Measurements from ENCODE around the gene MYH15. TPM values are rescaled to one million over a fixed set of nuclear protein-coding genes. Genes with fewer than 3 reads are reported as not detected.
"Not testable (repeated sequence)": the region's sequence is repeated elsewhere in the genome, so short reads cannot be mapped to it uniquely, and the experiment has no call there.

MYH15 gene
- total RNA-seq, 1 donor from 2014 or later: 0.23 TPM

GRCh38 chr3:108380128-108380795 lies 130.1 kb downstream of the MYH15 start:
- H3K9me3 Mint-ChIP-seq (ENCODE audit: unreplicated experiment): no peaks in the 10 kb centered on the region
- no peak for TF ChIP-seq CTCF (IDR thresholded peaks at IDR 0.05; ENCODE audit: unreplicated experiment)
- H3K27ac Mint-ChIP-seq (ENCODE audit: unreplicated experiment): no peak overlapping the region
- no peaks in the 10 kb centered on the region for H3K27me3 Mint-ChIP-seq (ENCODE audit: unreplicated experiment)
- no peaks in the 10 kb centered on the region for H3K4me1 Mint-ChIP-seq (ENCODE audit: unreplicated experiment)
- H3K36me3 Mint-ChIP-seq (ENCODE audit: low read depth, unreplicated experiment): no peaks in the 10 kb centered on the region
- H3K4me3 Mint-ChIP-seq (ENCODE audit: unreplicated experiment): no peak overlapping the region
- no peak for DNase-seq (ENCODE audit: low spot score)

GRCh38 chr3:108378952-108379342 lies 131.4 kb downstream of the MYH15 start:
- not testable (repeated sequence) for H3K27me3 Mint-ChIP-seq (ENCODE audit: unreplicated experiment); H3K4me3 Mint-ChIP-seq (ENCODE audit: unreplicated experiment); DNase-seq (ENCODE audit: low spot score); H3K4me1 Mint-ChIP-seq (ENCODE audit: unreplicated experiment); H3K9me3 Mint-ChIP-seq (ENCODE audit: unreplicated experiment); H3K27ac Mint-ChIP-seq (ENCODE audit: unreplicated experiment); H3K36me3 Mint-ChIP-seq (ENCODE audit: low read depth, unreplicated experiment)

- no peak for TF ChIP-seq CTCF (IDR thresholded peaks at IDR 0.05; ENCODE audit: unreplicated experiment)
- no peak overlapping the region for H3K4me3 Mint-ChIP-seq (ENCODE audit: unreplicated experiment)
- H3K9me3 Mint-ChIP-seq (ENCODE audit: unreplicated experiment): no peaks in the 10 kb centered on the region
- no peaks in the 10 kb centered on the region for H3K36me3 Mint-ChIP-seq (ENCODE audit: low read depth, unreplicated experiment)
- H3K27ac Mint-ChIP-seq (ENCODE audit: unreplicated experiment): no peak overlapping the region
- H3K27me3 Mint-ChIP-seq (ENCODE audit: unreplicated experiment): no peaks in the 10 kb centered on the region
- no peaks in the 10 kb centered on the region for H3K4me1 Mint-ChIP-seq (ENCODE audit: unreplicated experiment)
- DNase-seq (ENCODE audit: low spot score): no peak
Measured at GRCh38 chr3:108378153-108378951, 132.0 kb downstream of the MYH15 start.

GRCh38 chr3:108377384-108377783 lies 133.0 kb downstream of the MYH15 start:
- H3K36me3 Mint-ChIP-seq (ENCODE audit: low read depth, unreplicated experiment): no peaks in the 10 kb centered on the region
- no peak overlapping the region for H3K27ac Mint-ChIP-seq (ENCODE audit: unreplicated experiment)
- no peaks in the 10 kb centered on the region for H3K4me1 Mint-ChIP-seq (ENCODE audit: unreplicated experiment)
- H3K4me3 Mint-ChIP-seq (ENCODE audit: unreplicated experiment): no peak overlapping the region
- TF ChIP-seq CTCF (IDR thresholded peaks at IDR 0.05; ENCODE audit: unreplicated experiment): no peak
- no peaks in the 10 kb centered on the region for H3K9me3 Mint-ChIP-seq (ENCODE audit: unreplicated experiment)
- DNase-seq (ENCODE audit: low spot score): no peak
- H3K27me3 Mint-ChIP-seq (ENCODE audit: unreplicated experiment): no peaks in the 10 kb centered on the region

- H3K27me3 Mint-ChIP-seq (ENCODE audit: unreplicated experiment): no peaks in the 10 kb centered on the region
- H3K9me3 Mint-ChIP-seq (ENCODE audit: unreplicated experiment): no peaks in the 10 kb centered on the region
- no peaks in the 10 kb centered on the region for H3K4me1 Mint-ChIP-seq (ENCODE audit: unreplicated experiment)
- no peak overlapping the region for H3K4me3 Mint-ChIP-seq (ENCODE audit: unreplicated experiment)
- TF ChIP-seq CTCF (IDR thresholded peaks at IDR 0.05; ENCODE audit: unreplicated experiment): no peak
- DNase-seq (ENCODE audit: low spot score): no peak
- H3K36me3 Mint-ChIP-seq (ENCODE audit: low read depth, unreplicated experiment): no peaks in the 10 kb centered on the region
- no peak overlapping the region for H3K27ac Mint-ChIP-seq (ENCODE audit: unreplicated experiment)
Measured at GRCh38 chr3:108376026-108376425, 134.4 kb downstream of the MYH15 start.
